SIG-M5 (cell line): ENCODE results near the gene SORCS2.

ENCODE experiments used
- DNase-seq: peaks from one replicate; lab custom pipeline; 2025; lab: John Stamatoyannopoulos, UW

The SORCS2 gene

GRCh38 chr4:7267829-7268228, 75.5 kb downstream of the SORCS2 start:
- no peak for DNase-seq

- no peak for DNase-seq
Measured at GRCh38 chr4:7268941-7269340, 76.6 kb downstream of the SORCS2 start.

- no peak for DNase-seq
Measured at GRCh38 chr4:7270121-7270520, 77.8 kb downstream of the SORCS2 start.

GRCh38 chr4:7272404-7272803, 80.1 kb downstream of the SORCS2 start:
- no peak for DNase-seq

GRCh38 chr4:7273738-7274297, 81.5 kb downstream of the SORCS2 start:
- DNase-seq = no peak

GRCh38 chr4:7275067-7275466, 82.7 kb downstream of the SORCS2 start:
- no peak for DNase-seq

- no peak for DNase-seq
Measured at GRCh38 chr4:7275490-7276154, 83.3 kb downstream of the SORCS2 start.

GRCh38 chr4:7276515-7276914, 84.2 kb downstream of the SORCS2 start:
- no peak for DNase-seq

- no peak for DNase-seq
Measured at GRCh38 chr4:7278071-7278765, 85.9 kb downstream of the SORCS2 start.

- no peak for DNase-seq
Measured at GRCh38 chr4:7278981-7279380, 86.6 kb downstream of the SORCS2 start.

GRCh38 chr4:7279902-7280301, 87.6 kb downstream of the SORCS2 start:
- no peak for DNase-seq

- no peak for DNase-seq
Measured at GRCh38 chr4:7280926-7281690, 88.8 kb downstream of the SORCS2 start.

- no peak for DNase-seq
Measured at GRCh38 chr4:7281691-7282665, 89.6 kb downstream of the SORCS2 start.

GRCh38 chr4:7282786-7283440, 90.6 kb downstream of the SORCS2 start:
- no peak for DNase-seq

GRCh38 chr4:7285244-7286094, 93.1 kb downstream of the SORCS2 start:
- no peak for DNase-seq

GRCh38 chr4:7286170-7286569, 93.8 kb downstream of the SORCS2 start:
- DNase-seq = no peak

- DNase-seq = no peak
Measured at GRCh38 chr4:7286798-7287197, 94.5 kb downstream of the SORCS2 start.

- no peak for DNase-seq
Measured at GRCh38 chr4:7287274-7287917, 95.1 kb downstream of the SORCS2 start.

GRCh38 chr4:7287918-7288280, 95.6 kb downstream of the SORCS2 start:
- no peak for DNase-seq
